CD4-positive, alpha-beta T cell treated with Interleukin-17A for 4 hours (primary cell): ENCODE measurements around the gene ZBTB17.
"Not testable (repeated sequence)": the region's sequence is repeated elsewhere in the genome, so short reads cannot be mapped to it uniquely, and the experiment has no call there.

Experiments
- DNase-seq: peaks from one replicate; pipeline ENCODE4 v3.0.0-alpha.2; 2020; ENCODE audit warnings: mixed read lengths

The ZBTB17 gene

DNA sequence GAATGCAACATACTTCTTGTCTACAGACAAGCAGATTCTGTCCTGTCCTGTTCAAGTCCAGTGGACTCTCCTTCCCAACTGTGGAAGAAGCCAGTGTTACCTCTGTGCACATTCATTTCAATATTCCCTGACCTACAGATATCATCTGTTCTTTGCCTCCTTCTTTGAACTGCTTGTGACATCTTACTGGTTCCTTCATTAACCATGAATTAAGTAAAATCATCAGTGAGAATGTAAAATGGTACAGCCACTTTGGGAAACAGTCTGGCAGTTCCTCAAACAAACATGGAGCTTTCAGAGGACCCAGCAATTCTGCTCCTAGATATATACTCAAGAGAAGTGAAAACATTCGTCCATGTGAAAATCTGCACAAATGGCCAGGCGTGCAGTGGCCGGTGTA lies 34.9 kb upstream of the ZBTB17 start:
- DNase-seq = no peak

DNA sequence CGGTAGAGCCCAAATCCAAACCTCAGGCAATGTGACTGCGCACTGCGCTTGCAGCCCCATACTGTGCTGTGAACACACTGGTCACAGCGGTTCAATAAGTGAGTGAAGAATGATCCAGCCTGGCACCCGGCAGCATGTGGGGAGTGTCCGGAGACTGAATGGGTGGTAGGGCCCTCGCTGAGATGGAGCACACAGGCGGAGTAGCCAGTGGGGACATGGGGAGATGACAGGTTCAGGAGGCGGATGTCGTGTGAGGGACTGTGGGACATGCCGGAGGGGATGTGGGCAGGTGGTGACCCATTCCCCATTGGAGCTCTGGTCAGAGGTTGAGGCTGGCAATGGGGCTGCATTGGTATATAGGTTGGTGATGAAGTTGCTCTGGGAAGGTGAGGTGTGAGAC lies 33.8 kb upstream of the ZBTB17 start:
- no peak for DNase-seq

DNA sequence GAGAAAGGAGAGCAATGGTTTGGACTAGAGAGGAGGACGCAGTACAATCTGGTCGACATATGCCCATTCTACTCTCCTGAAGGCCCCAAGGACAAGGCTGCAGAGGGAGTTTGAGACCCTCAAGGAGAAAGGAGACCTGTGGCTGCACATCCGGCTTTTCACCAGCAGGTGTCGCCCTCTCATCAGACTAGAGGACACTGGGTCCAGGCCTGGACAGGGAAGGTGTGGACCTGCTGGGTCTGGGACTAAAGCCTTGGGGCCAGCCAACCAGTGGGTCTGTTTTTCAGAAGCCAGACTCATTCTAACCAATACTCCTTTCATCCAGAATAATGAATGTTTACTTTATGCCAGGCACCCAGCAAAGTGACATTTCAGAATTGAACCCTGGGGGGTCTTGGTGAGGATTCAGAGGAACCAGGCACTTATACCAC lies 33.1 kb upstream of the ZBTB17 start:
- peak; percentile 78 for DNase-seq

DNA sequence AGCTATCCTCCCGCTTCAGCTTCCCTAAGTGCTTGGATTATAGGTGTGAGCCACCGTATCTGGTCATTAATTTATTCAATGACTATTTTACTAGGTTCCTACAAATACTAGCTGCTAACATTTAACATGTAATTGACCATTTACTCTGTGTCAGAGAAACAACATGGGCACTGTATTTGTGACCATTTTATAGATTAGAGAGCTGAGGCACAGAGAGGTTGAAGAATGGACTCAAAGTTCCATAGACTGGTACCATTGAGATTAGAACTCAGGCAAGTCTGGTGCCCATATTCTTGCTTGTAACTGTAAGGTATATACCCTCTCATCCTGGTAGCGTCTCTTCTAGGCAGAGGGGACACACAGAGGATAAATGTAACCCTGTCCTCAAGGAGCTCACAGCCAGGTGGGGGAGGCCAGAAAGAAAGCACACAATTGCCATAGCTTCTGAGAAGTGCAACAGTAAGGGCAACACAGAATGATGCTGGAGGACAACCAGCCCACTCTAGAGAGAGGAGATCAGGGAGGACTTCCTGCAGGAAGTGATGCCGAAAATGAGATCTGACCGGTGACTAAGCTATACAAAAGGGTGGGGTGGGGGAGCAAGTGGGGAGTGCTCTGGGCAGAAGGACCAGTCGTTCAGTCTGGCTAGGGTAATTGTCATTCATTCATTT lies 31.9 kb upstream of the ZBTB17 start:
- DNase-seq = no peak

DNA sequence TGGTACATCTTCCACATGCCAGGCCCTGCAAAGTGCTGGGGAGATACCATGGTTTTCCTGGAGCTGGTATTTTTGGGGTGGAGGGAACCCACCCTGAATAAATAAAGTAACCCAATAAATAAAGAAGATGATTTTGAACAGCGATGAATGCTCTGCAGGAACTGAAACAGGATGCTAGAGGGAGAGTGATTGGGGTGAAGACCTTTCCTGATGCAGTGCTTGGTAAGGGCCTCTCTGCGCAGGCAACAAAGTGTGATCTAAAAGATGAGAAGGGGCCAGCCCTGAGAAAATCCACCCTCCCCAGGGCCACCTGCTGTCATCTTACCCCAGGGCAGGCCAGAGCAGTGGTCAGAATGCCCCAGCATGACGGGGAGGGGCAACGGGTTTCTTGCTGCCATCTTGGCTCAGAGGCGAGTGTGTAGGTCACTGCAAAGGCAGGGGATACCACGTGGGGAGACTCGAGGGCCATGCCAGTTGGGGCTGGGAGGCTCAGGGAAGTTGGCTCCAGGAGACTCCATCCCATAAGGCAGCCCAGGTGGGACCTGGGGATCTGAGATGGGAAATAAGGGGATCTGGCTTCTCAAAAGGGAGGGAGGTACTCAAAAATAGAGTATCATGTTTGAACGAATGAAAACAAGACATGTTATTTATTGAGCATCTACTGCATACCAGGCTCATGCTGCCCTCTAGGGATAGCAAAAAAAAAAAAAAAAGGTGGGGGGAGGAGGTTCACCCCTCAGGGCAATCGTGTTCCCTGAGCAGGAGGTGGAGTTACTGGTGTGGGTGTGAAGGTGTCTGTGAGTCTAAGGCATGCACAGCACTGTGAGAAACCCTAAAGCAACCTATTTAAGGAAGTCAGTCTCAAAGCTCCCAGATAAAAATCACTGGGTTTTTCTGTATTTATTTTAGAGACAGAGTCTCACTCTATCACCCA lies 30.9 kb upstream of the ZBTB17 start:
- DNase-seq = no peak

DNA sequence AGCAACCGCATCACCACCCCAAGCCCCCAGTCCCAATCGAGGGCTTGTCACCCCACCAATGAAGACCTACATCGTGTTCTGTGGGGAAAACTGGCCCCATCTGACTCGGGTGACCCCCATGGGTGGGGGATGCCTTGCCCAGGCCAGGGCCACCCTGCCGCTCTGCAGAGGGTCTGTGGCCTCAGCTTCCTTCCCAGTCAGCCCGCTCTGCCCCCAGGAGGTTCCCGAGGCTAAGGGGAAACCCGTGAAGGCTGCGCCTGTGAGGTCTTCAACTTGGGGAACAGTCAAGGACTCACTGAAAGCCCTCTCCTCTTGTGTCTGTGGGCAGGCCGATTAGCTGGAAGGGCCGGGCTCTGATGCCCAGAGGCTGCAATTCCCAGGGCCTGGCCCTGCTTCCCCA lies 30.1 kb upstream of the ZBTB17 start:
- DNase-seq = no peak

DNA sequence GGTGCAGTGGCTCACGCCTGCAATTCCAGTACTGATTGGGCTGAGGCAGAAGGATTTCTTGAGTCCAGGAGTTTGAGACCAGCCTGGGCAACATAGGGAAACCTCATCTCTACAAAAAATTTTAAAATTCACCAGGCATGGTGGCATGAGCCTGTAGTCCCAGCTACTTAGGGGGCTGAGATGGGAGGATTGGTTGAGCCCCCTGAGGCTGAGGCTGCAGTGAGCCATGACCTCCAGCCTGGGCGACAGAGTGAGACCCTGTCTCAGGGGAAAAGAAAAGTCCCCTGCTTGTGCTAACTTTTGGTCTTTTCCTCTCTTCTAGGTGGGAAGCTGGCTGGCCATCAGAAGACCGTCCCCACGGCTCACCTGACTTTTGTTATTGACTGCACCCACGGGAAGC lies 29.7 kb upstream of the ZBTB17 start:
- DNase-seq = no peak

DNA sequence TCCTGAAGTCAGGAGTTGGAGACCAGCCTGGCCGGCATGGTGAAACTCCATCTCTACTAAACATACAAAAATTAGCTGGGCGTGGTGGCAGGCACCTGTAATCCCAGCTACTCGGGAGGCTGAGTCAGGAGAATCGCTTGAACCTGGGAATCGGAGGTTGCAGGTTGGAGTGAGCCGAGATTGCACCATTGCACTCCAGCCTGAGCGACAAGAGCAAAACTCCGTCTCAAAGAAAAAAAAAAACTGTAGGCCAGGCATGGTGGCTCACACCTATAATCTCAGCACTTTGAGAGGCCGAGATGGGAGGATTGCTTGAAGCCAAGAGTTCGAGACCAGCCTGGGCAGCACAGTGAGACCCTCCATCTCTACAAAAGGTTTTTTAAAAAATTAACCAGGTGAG lies 25.4 kb upstream of the ZBTB17 start:
- DNase-seq = not testable (repeated sequence)

DNA sequence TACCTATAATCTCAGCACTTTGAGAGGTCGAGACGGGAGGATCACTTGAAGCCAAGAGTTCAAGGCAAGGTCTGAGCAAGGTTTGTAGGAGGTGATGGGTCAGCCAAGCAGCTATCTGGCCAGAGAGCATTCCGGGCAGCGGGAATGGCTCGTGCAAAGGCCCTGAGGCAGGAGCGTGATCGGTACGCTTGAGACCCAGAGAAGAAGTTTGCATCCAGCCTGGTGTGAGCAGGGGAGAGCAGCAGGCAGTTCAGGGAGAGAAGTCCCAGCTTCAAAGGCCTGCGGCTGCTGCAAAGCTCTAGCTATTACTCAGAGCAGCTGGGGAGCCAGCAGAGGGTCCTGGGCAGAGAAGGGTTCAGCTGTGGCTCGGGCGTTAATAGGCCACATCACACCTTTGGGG lies 23.0 kb upstream of the ZBTB17 start:
- no peak for DNase-seq

DNA sequence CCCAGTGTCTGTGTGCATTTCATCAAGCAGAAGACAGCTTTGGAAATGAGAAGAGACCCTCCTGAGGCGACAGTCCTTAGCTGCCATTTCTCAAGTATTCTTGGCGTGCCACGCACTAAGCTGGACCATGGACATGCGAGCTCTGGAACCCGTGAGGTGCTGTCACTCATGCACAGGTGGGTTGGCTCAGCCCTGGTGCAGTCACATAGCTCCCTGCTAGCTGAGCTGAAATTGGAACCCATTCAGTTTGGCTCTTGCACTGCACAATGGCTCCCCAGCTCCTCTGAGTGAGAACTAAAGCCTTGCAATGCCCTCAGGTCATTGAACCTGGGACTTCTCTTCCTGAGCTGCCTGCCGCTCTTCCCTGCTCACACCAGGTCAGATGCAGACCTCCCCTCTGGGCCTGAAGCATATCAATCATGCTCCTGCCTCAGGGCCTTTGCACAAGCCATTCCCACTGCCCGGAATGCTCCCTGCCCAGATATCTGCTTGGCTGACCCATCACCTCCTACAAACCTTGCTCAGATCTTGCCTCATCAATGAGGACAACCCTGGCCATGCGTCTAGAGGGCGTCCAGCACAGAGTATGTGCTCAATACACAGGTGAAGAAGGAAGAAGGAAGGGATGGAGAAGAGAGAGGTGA lies 21.9 kb upstream of the ZBTB17 start:
- DNase-seq = no peak

DNA sequence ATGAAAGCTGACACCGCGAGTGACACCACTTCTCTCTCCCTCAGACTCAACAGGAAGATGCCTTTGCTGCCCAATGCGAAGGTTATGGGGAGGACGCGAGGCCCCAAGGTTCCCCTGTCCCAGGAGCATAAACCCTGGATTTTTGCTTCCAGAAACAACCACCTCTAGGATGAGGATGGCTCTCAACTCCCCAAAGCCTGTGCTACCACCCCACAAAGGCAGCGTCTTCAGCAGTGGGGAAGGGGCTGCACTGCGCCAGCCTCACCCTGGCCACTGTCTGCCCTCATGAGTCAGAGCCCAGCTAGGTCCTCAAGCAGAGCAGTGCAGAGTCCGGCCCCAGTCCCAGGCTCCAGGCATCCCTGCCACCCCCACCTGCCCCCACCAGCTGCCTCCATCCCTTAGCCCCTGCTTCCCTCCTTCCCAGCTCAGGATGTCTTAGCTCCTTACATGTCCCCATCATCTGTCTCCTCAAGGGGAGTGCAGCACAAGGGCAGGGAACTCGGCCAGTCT lies 21.2 kb upstream of the ZBTB17 start:
- no peak for DNase-seq

DNA sequence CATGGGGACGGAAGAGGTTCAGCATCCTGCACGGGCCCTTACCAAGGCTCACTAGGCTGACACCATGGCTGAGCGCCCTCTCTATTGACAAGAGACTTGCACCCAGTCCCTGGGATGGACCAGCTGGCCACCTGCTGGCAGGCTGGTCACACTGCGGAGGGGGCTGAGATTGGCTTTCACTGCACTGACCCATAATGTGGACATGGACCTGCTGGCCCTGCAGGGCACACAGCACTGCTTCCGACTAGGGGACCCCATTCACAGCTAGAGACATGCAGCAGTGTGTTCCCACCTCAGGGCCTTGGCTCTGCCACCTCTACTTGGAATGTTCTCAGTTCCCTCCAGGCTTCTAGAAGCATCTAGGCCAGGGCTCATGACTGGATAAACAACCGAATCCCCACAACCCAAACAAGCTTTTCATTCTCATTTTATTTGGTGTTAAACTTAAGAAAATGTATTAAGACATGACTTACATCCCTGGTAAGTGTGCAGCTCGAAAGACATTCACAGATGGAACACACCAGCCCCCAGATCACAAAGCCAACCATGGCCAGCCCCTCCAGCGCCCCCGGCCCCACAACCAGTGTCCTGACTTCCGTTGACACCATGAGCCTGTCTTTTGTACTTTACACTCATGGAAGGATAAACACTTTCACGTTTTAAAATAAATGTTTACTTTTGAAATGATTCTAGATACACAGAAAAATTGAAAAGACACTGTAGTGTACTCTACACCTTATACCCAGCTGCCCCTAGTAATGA lies 18.9 kb upstream of the ZBTB17 start:
- peak; percentile 53 for DNase-seq

DNA sequence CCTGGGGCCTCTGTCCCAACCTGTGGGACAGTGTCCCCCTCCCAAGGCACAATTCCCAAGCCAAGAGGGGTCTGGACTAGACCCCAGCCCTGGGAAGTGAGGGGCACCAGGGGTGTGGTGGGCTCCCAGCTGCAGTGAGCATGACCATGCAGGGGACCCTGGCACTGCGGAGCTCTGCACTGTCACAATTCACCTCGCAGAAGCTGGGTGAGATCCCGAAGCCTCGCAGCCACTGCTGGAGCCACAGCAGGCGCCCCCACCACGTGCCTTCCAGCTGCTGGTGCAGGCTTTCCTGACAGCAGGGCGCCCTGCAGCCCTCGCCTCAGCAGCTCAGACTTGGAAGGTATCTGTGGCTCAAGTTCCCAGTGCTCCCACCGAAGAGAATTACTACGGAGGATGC lies 18.2 kb upstream of the ZBTB17 start:
- no peak for DNase-seq

DNA sequence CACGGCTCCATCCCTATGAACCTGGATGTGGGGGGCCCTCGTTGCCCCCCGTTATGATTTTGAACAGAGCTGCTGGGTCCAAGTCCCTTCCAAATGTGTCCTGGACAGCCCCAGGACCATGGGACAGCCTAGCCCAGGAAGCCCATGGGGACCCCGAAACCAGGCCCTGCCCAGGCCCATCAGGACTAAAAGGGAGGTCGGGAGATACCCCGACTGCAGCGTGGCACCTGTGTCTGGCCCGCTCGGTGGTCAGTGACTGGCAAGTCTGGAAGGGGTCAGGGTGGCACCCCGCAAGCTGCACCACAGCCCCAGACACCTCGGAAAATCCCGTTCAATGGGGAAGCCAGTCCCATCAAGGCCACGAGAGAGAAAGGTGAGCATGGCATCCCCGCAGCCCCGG lies 17.8 kb upstream of the ZBTB17 start:
- no peak for DNase-seq

DNA sequence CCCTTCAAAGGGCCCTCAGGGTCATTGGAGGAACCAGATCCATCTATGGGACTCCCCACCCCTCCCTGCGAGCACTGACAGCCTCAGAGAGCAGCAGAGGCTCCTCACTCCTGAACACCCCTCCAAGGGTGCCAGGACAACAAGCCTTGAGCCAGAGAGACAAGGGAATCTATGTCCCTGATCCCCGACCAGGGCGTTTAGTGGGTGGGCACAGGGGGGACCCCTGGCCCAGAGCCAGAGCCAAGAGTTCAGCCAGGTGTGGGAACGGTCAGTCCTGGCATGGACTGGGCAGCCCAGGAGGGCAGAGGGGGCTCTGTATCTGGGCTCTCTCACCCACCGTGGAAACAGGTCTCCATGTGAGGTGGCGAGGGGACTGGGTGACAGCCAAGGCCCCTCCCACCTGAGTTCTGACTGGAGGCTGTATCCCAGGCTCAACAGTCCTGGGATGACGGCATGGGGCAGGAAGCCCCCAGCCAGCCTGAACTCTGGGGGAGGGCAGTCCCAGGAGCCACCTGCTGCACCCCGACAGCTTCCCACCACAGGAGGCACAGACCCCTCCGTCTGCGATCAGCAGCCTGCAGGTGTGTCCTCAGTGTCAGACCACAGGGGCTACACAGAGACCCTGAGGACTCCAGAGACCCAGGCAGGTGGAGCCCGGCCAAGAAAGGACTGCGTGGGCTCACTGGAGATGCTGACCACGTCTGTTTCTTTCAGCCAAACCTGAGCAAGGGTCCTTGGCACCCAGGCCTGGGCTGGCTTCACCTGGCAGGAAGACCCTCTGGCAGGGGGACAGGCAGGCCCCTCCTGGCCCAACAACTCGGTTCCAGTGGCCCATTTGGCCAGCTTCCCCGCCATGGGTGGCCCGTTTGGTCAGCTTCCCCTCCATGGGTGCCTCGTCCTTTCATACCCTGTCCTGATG lies 16.9 kb upstream of the ZBTB17 start:
- DNase-seq = no peak

DNA sequence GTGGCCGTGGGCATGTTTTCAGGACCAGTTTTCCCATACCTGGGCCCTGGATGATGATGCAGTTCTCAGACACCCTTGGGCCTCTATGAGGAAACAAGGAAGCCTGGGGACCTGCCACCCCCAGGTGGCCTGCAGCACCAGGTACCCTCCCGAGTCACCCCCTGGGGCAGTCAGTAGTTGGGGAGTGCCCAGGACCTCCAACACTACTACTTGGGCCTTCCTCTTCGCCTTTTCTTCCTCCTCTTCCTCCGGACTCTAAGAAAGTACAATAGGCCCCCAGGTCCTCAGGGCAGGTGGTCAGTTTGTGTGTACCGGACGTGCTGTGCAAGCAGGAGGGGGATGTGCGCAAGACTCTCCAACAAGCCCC lies 16.3 kb upstream of the ZBTB17 start:
- DNase-seq = no peak

DNA sequence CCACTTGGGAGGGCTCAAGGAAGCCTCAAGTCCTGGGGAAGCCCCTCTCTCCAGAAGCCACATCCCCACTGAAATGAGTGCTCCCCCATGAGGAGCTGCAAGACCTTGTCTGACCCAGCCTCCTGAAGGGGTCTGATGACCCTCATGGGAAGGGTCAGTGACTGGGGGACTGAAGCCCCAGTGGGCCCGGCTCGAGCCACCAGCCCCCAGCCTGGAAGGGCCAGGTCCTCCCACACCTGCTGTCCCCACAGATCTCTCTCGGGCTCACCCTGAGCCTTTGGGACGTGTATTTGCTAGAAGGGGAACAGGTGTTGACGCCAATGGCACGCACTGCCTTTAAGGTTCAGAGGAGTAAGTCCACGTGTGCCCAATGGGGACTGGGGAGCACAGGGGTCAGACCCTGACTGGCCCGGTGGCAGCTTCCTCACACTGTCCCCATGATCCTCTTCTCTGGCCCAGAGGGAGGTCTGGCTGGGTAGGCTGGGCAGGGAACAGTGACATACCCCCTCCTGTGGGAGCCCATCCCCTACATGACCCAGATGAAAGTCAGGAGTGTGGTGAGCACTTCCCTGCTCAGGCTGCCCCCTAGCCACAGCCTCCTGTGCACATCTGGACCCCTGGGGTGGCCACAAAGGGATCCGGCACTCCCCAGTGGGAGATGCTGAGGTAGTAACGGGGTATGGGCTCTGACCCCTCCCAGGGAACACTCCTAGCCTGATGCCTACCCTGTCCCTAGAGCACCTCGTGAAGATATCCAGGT lies 15.7 kb upstream of the ZBTB17 start:
- no peak for DNase-seq

DNA sequence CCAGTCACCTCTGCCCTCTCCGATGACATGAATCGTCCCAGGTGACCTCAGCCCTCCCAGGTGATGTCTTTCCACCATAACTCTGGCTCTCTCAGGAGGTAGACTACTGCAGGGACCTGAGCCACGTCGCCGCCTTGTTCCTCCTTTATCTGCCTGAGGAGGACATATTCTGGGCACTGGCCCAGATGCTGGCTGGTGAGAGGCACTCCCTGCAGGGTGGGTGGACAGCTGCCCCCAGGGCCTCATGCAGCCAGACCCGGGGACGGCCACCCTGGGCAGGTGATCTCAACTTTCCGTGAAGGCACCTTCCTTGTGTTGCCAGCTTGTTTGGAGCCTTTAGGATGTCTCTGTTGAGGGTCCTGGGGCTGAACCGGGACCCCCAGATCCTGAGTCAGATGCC lies 13.9 kb upstream of the ZBTB17 start:
- DNase-seq = no peak

DNA sequence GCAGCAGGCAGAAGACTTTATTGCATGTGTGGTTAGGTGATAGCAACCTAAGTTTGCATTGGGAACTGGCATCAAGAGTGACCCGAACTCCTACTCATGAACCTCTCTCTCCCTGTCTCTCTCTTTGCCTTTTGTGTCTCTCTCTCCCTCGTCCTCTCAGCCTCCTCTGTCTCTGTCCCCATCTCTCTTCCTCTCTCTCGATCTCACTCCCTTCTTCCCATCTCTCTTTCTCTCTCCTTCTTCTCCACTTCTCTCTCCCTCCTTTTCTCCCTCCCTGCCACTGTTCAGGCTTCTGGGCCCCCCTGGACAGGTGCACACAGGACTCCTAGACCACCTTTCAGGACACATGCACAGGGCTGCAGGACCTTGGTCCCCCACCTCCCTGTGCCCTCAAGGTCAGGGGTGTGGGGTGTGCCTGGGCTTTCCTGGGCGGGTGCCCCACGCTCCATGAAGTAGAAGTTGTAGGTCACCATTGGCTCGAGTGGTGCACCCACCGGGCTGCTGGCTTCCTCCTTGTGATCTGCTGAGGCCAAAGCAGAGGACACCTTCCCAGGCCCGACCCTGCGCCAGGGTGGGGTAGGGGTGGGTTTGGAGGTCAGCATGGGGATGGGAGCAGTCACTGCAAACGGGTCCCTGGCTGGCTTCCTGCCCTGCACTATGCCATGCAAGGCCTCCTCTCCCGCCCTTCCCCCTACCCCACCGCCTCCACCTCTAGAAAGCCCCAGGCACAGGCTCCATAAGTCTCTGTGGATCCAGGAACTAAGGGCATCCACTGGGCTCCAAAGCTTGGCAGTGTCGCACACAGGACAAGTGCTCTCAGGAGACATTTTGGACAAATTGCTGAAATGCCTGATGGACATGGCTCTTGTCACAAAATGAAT lies 13.2 kb upstream of the ZBTB17 start:
- DNase-seq = no peak
